ENCODE data around the gene TCHP.

TCHP gene

GRCh38 chr12:109920261-109920780 lies 20.2 kb downstream of the TCHP start:
- Histone ChIP-seq H2AFZ (ENCODE audit: low read depth, low read length) (no peak overlapping the region), H3K27ac (ENCODE audit: low read length) (no peak overlapping the region), H4K20me1 (ENCODE audit: insufficient read depth, low read length) (no peaks in the 10 kb centered on the region; the same call in 1 of the 2 replicates), H3K4me1 (ENCODE audit: insufficient read depth, low read length) (no peaks in the 10 kb centered on the region), H3K27me3 (ENCODE audit: insufficient read depth, low read length, poor library complexity) (no peaks in the 10 kb centered on the region), H3K4me2 (ENCODE audit: insufficient read depth, low read length) (no peak overlapping the region), H3K9ac (ENCODE audit: low read depth, low read length) (no peak overlapping the region), H3K9me3 (ENCODE audit: insufficient read depth, low read length, severe bottlenecking) (no peaks in the 10 kb centered on the region), H3K79me2 (ENCODE audit: insufficient read depth, low read length) (no peaks in the 10 kb centered on the region), H3K36me3 (ENCODE audit: insufficient read depth, low read length) (peaks cover 53% of the 10 kb centered on the region), H3K4me3 (ENCODE audit: low read depth in 1 of 2, low read length in 2 of 2) (no peak overlapping the region)
- no peak for TF ChIP-seq CTCF (IDR thresholded peaks at IDR 0.05; ENCODE audit: borderline replicate concordance, extremely low read depth, low read length, poor library complexity, severe bottlenecking)
- TF ChIP-seq EZH2 (IDR thresholded peaks at IDR 0.05; ENCODE audit: borderline replicate concordance, low read depth, low read length, severe bottlenecking): no peak
- ATAC-seq (ENCODE audit: insufficient read depth, low read depth): no peak
- DNase-seq: no peak

DNA sequence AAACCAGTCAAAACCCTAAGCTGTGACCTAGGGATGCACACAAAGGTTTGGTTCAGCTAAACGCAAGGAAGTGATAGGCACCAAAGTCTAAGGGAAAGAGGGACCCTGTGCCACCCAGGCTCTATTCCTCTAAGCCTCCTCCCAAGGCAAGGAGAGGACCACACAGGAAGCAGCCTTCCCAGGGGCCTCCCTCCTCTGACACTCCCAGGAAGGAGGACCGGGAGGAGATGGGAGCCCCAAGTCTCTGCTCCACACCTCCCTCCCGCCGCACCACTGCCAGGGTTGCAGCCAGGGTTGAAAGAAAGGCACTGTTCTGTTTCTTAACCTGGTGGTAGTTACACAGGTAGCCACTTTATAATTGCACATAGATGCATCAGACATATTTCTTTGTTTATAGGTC lies 21.9 kb downstream of the TCHP start:
- TF ChIP-seq CTCF (IDR thresholded peaks at IDR 0.05; ENCODE audit: borderline replicate concordance, extremely low read depth, low read length, poor library complexity, severe bottlenecking): no peak
- TF ChIP-seq EZH2 (IDR thresholded peaks at IDR 0.05; ENCODE audit: borderline replicate concordance, low read depth, low read length, severe bottlenecking): no peak
- no peak for ATAC-seq (ENCODE audit: insufficient read depth, low read depth)
- H3K27ac ChIP-seq (ENCODE audit: low read length): no peak overlapping the region
- no peak overlapping the region for H3K9ac ChIP-seq (ENCODE audit: low read depth, low read length)
- H3K4me3 ChIP-seq (ENCODE audit: low read depth in 1 of 2, low read length in 2 of 2): no peak overlapping the region
- no peaks in the 10 kb centered on the region for H3K79me2 ChIP-seq (ENCODE audit: insufficient read depth, low read length)
- H3K9me3 ChIP-seq (ENCODE audit: insufficient read depth, low read length, severe bottlenecking): no peaks in the 10 kb centered on the region
- no peaks in the 10 kb centered on the region; the same call in 1 of the 2 replicates for H4K20me1 ChIP-seq (ENCODE audit: insufficient read depth, low read length)
- H3K27me3 ChIP-seq (ENCODE audit: insufficient read depth, low read length, poor library complexity): no peaks in the 10 kb centered on the region
- DNase-seq: no peak
- H3K36me3 ChIP-seq (ENCODE audit: insufficient read depth, low read length): peaks cover 36% of the 10 kb centered on the region
- H3K4me1 ChIP-seq (ENCODE audit: insufficient read depth, low read length): no peaks in the 10 kb centered on the region
- H2AFZ ChIP-seq (ENCODE audit: low read depth, low read length): no peak overlapping the region
- no peak overlapping the region for H3K4me2 ChIP-seq (ENCODE audit: insufficient read depth, low read length)

DNA sequence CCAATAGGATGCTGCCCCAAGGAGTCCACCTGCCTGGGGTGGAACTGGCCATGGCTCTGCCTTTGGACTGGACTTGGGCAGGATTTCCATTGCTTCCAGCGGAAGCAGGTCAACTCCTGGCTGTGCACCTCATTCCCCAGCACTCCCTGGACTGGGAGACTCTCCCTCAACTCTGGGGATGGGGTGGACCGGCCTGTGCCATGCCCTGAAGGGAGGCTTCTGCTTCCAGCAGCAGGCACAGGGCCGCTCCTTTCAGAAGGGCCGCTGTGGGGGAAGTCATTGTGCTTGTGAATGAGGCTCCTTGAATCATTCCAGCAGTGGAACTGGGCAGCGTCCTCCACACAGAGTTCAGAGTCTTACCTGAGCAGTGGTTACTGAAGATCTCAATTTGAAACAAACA lies 23.0 kb downstream of the TCHP start:
- DNase-seq (no peak), ATAC-seq (ENCODE audit: insufficient read depth, low read depth) (no peak)
- Histone ChIP-seq H3K9ac (ENCODE audit: low read depth, low read length) (no peak overlapping the region), H2AFZ (ENCODE audit: low read depth, low read length) (no peak overlapping the region), H3K27ac (ENCODE audit: low read length) (no peak overlapping the region), H3K4me3 (ENCODE audit: low read depth in 1 of 2, low read length in 2 of 2) (no peak overlapping the region), H3K4me2 (ENCODE audit: insufficient read depth, low read length) (no peak overlapping the region), H3K79me2 (ENCODE audit: insufficient read depth, low read length) (no peaks in the 10 kb centered on the region), H3K9me3 (ENCODE audit: insufficient read depth, low read length, severe bottlenecking) (no peaks in the 10 kb centered on the region), H3K36me3 (ENCODE audit: insufficient read depth, low read length) (peaks cover 25% of the 10 kb centered on the region), H3K27me3 (ENCODE audit: insufficient read depth, low read length, poor library complexity) (no peaks in the 10 kb centered on the region), H4K20me1 (ENCODE audit: insufficient read depth, low read length) (no peaks in the 10 kb centered on the region; the same call in 1 of the 2 replicates), H3K4me1 (ENCODE audit: insufficient read depth, low read length) (no peaks in the 10 kb centered on the region)
- TF ChIP-seq CTCF (IDR thresholded peaks at IDR 0.05; ENCODE audit: borderline replicate concordance, extremely low read depth, low read length, poor library complexity, severe bottlenecking): no peak
- no peak for TF ChIP-seq EZH2 (IDR thresholded peaks at IDR 0.05; ENCODE audit: borderline replicate concordance, low read depth, low read length, severe bottlenecking)
